GM19099 (cell line): Measurements from ENCODE around the gene POLD1.

Experiments
- POLR2A ChIP-seq: IDR thresholded peaks from 3 replicates; pipeline ENCODE4 v1.6.1; 2011; ENCODE audit warnings: low read depth; ENCODE audit not compliant: insufficient read length; ENCODE audit errors: extremely low read depth

POLD1 gene

GRCh38 chr19:50383852-50384684 is at the start of gene POLD1:
POLD1 (plus strand) TSS chr19:50384347; CDS start chr19:50398852, 14,505 bp downstream.
- TF ChIP-seq POLR2A: peak; percentile 74

GRCh38 chr19:50334741-50335421 is 49.3 kb upstream of the POLD1 start:
- TF ChIP-seq POLR2A: no peak

- no peak for TF ChIP-seq POLR2A
Measured at GRCh38 chr19:50340331-50340730, 43.8 kb upstream of the POLD1 start.

GRCh38 chr19:50341091-50341564 is 43.0 kb upstream of the POLD1 start:
- TF ChIP-seq POLR2A: no peak

- TF ChIP-seq POLR2A: peak; percentile 69
Measured at GRCh38 chr19:50344661-50345318, 39.4 kb upstream of the POLD1 start.

- TF ChIP-seq POLR2A: no peak
Measured at GRCh38 chr19:50349277-50350057, 34.7 kb upstream of the POLD1 start.

GRCh38 chr19:50352242-50352641 is 31.9 kb upstream of the POLD1 start:
- TF ChIP-seq POLR2A: no peak

- no peak for TF ChIP-seq POLR2A
Measured at GRCh38 chr19:50356691-50357177, 27.4 kb upstream of the POLD1 start.

GRCh38 chr19:50357178-50358100 is 26.7 kb upstream of the POLD1 start:
- peak; percentile 65 for TF ChIP-seq POLR2A

- peak; percentile 82 for TF ChIP-seq POLR2A
Measured at GRCh38 chr19:50358483-50359327, 25.4 kb upstream of the POLD1 start.

GRCh38 chr19:50359328-50359818 is 24.8 kb upstream of the POLD1 start:
- no peak for TF ChIP-seq POLR2A

- no peak for TF ChIP-seq POLR2A
Measured at GRCh38 chr19:50361290-50362029, 22.7 kb upstream of the POLD1 start.
